ENCODE results near the gene ROR1.
"Not testable (repeated sequence)": the region's sequence is repeated elsewhere in the genome, so short reads cannot be mapped to it uniquely, and the experiment has no call there.

ROR1 gene

DNA sequence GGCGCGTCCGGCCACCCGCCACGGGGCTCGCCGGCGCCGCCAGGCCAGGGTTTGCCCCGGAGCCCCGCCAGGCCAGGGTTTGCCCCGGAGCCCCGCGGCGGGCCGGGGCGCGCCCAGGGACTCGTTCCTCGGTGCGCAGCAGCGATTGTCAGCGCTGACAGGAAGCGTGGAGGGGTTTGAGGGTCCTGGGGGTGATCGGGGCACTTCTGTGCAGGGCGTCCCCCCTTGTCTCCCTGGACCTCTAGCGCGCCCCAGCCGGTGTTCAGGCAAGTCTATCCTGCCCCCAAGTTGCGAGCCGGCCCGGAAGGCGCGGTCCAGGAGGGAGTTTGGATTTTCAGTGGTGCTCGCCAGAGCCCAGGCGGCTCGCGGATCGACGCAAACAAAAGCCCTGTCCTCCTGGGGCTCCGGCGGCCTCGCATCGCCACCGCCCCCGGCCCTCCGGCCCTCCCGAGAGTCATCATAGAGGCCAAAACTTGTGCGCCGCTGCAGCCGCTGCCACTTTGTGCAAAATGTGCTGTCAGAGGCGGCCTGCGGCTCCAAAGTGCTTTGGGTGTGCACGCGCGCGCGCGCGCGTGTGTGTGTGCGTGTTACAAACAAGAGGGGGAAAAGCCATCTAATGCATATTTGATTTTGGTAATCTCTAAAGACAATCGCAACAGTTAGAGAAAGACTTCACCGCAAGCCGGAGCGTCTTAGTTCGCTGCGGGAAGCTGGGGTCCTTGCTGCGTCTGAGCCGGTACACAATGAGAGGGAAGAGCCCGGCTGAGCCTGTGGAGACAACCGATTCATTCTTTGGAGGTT, 1.0 kb downstream of the ROR1 start:
- no peaks in the 10 kb centered on the region for H3K4me1 ChIP-seq
- no peaks in the 10 kb centered on the region for H3K36me3 ChIP-seq (replicated peaks)
- DNase-seq (ENCODE audit: low spot score in 2 of 2): peak in 1 of 2 experiments; percentile 32
- H3K4me3 ChIP-seq: peak overlapping the region; percentile 27
- peaks cover 42% of the 10 kb centered on the region for H3K27me3 ChIP-seq (ENCODE audit: low read depth)
- no peaks in the 10 kb centered on the region for H3K9me3 ChIP-seq
- in situ Hi-C loops (cut with MboI; ENCODE audit: low sequenced_read_pairs): no loop called here

DNA sequence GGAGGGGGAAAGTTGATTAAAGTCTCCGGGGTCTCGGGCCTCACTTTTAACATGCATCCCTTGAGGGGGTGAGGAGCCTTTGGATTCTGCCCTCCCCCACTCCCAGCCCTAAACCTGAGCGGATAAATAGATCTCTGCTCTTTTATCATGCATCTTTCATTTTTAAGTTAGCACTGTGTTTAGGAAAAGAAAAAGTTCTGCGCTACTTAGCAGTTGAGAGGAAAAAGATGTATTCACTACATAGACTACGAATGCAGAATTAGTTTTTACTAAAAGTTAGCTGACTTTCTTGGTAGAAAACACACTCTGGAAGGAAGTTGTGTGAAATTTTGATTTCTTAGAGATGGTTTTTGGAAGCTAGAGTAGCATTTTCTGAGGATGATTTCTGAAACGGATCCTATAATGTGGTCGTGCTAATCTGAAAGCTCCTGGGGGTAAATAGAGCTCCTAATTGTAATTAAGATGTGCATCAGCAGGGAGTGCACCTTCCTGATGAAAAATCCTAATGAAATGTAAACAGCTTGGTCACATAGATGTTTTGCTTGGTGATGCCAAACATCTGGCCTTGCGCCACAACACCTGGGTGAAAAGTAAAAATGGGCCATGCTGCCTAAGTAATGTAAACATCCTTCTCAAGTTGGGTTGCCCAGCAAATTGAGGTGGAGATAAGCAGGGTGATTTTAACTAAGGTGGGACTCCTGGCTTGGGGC, 1.8 kb downstream of the ROR1 start:
- no peaks in the 10 kb centered on the region for H3K9me3 ChIP-seq
- in situ Hi-C loops (cut with MboI; ENCODE audit: low sequenced_read_pairs): no loop called here
- no peaks in the 10 kb centered on the region for H3K4me1 ChIP-seq
- peaks cover 45% of the 10 kb centered on the region for H3K27me3 ChIP-seq (ENCODE audit: low read depth)
- H3K36me3 ChIP-seq (replicated peaks): no peaks in the 10 kb centered on the region
- no peak overlapping the region; the same call in 1 of the 2 replicates for H3K4me3 ChIP-seq
- DNase-seq (ENCODE audit: low spot score in 2 of 2): no peak

DNA sequence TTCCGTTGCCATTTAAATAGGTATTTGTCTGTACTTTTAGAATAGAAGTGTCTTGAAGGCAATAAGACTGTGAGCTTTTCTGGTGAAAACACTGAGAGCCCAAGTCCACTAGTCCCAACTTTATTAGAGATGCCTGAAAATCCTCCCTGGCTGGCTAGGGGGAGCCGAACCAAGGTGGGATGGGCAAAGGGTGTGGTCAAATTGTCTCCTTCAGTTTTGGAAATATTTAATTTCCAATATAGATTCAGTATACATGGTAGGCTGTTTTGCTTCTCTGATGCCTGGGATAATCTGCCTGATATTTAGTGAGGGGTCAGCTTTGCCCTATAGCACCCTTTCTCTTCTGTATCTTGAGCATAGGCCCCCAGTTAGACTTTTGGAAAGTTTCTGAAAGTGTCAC, 3.5 kb downstream of the ROR1 start:
- H3K4me3 ChIP-seq: no peak overlapping the region
- H3K36me3 ChIP-seq (replicated peaks): no peaks in the 10 kb centered on the region
- peaks cover 45% of the 10 kb centered on the region for H3K27me3 ChIP-seq (ENCODE audit: low read depth)
- H3K9me3 ChIP-seq: no peaks in the 10 kb centered on the region
- in situ Hi-C loops (cut with MboI; ENCODE audit: low sequenced_read_pairs): no loop called here
- DNase-seq (ENCODE audit: low spot score in 2 of 2): no peak
- no peaks in the 10 kb centered on the region for H3K4me1 ChIP-seq

DNA sequence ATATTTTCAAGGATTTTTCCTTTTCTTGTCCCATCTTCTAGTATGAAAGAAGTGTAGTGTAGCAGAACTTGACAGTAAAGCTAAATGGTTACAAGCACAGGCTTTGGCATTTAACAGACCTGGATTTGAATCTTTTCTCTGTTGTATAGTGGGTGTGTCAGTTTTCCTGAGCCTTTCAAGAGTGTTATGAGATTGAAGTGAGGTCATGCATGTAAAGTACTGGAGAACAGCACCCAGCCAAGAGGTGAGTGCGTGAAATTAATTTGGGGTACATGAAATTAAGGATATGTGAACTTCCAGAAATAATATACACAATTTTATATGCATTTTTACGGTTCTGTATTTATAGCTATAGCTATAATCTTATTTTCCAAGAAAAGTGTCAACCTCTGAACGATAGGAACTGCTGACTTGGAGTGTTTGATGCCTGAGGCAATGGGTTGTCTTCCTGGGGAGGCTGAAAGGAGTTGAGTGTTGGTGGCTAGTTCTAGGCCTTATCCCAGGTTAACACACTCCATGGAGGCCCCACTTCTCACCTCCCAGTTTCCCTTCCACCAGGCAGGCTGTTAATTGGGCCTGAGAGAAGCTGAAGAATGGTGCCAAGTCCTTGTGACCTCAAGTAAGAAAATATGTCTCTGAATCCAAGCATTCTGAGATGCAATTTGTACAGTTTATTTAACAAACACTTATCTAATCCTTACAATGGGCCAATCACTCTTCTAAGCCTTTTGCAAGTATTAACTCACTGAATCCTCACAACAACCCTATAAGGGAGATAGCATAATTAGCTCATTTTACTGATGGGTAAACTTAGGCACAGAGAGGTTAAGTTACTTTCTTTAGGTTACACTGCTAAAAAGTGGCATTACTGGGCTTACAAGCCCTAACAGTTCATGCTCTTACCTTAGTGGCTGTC, 4.4 kb downstream of the ROR1 start:
- in situ Hi-C loops (cut with MboI; ENCODE audit: low sequenced_read_pairs): no loop called here
- H3K4me1 ChIP-seq: no peaks in the 10 kb centered on the region
- no peak for DNase-seq (ENCODE audit: low spot score in 2 of 2)

DNA sequence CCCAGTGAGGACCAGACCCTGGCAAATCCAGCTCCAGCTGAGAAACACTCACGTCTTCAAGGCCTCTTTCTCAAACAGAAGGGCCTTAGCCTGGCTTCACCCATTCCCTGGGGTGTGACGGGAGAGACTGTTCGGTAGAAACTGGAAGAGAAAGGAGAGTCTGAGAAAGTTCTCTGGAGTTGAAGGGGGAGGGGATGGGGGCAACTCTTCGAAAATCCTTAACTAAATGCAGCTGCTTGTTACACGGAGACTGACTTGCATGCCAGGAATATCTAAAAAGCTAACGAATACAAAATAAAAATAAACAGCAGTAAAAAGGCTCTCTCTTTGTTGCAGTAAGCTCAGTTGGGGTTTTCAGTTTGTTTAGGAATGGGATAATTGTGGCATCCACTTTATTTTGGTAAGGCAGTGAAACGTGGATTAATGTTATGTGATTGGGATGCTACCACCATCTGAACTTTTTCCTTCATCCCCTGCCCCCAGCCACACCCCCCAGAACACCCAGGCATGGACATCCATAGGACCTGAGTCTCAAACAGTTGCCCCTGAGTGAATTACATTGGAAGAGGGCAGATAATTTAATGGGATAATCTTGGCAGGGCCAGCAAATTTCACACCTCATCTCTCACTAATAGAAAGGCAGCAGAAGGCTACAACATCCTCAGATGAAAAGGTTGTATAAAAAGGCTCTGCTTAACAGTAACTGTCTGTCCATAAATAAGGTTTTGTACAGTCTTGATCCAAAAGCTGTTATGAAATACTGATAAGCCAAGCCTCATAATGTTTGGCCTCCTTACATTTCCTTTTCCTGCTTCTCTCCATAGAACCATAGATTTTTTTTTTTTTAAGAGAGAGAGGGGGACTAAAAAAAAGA, 5.8 kb downstream of the ROR1 start:
- no peak for DNase-seq (ENCODE audit: low spot score in 2 of 2)
- H3K4me1 ChIP-seq: no peaks in the 10 kb centered on the region
- H3K27me3 ChIP-seq (ENCODE audit: low read depth): peaks cover 35% of the 10 kb centered on the region
- no peaks in the 10 kb centered on the region for H3K9me3 ChIP-seq
- H3K4me3 ChIP-seq: no peak overlapping the region
- H3K36me3 ChIP-seq (replicated peaks): no peaks in the 10 kb centered on the region
- in situ Hi-C loops (cut with MboI; ENCODE audit: low sequenced_read_pairs): no loop called here

More for the DNA sequence above, 4.4 kb downstream of the ROR1 start:
- peaks cover 43% of the 10 kb centered on the region for H3K27me3 ChIP-seq (ENCODE audit: low read depth)
- no peaks in the 10 kb centered on the region for H3K36me3 ChIP-seq (replicated peaks)
- no peaks in the 10 kb centered on the region for H3K9me3 ChIP-seq
- no peak overlapping the region for H3K4me3 ChIP-seq

DNA sequence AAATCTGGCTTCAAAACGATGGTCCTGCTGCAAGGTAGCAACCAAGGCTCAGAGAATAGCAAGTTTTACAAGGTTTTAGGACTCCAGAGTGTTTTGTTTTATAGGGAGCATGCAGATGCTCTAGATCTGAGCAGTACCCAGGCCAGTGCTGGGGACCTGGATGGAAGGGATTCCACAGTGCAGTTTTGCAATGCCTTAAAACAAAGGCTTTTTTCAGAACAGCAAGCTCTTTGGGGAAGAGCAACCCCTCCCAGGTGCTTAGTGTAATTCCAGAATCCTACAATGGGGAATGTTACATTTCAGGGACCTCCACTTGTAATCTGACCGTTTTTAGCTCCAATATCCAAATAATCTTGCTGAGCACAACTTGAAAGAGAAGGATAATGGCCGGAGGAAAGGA, 6.7 kb downstream of the ROR1 start:
- no peaks in the 10 kb centered on the region for H3K4me1 ChIP-seq
- H3K9me3 ChIP-seq: no peaks in the 10 kb centered on the region
- H3K4me3 ChIP-seq: no peak overlapping the region
- H3K36me3 ChIP-seq (replicated peaks): no peaks in the 10 kb centered on the region
- no peak for DNase-seq (ENCODE audit: low spot score in 2 of 2)
- in situ Hi-C loops (cut with MboI; ENCODE audit: low sequenced_read_pairs): no loop called here
- H3K27me3 ChIP-seq (ENCODE audit: low read depth): peaks cover 25% of the 10 kb centered on the region

DNA sequence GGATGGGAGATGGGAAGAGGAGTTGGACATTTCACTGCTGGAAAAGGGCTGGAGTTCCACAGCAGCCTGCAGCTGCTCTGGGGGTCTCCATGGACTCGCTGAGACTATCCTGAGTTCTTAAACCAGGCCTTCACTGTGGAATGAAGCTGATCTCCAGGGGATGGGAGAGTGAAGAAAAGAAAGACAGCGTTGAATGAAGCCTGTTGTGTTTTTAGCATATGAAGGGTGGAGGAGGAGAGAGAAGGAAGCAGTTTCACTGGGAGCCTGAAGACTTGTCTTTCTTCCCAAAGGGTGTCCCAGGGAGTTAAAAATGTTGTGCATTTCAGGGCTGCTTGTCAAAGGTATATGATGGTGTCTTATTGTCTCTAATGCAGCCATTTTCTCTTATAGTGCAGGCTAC, 9.2 kb downstream of the ROR1 start:
- Histone ChIP-seq H3K36me3 (replicated peaks) (no peaks in the 10 kb centered on the region), H3K27me3 (ENCODE audit: low read depth) (peaks cover 5% of the 10 kb centered on the region; the same call in 1 of the 2 replicates), H3K4me3 (no peak overlapping the region), H3K9me3 (no peaks in the 10 kb centered on the region), H3K4me1 (no peaks in the 10 kb centered on the region)
- no peak for DNase-seq (ENCODE audit: low spot score in 2 of 2)
- in situ Hi-C loops (cut with MboI; ENCODE audit: low sequenced_read_pairs): no loop called here

DNA sequence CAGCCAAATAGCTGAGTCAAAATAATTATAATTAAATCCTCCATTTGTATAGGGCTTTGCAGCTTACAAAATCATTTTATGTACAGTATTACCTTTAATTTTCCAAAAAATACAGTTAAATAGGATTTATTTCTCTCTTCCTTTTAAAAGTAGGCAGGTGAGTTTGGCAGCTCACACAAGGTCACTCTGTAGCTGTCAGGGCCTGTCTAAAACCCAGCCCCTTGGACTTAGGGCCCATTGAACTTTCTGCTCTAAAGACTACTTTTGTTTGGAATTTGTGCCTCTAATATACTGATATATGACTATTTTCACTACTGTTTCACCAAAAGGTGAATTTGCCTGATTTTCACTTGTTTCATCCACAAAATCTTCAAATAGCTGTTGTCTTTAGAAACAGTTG, 10.3 kb downstream of the ROR1 start:
- Histone ChIP-seq H3K9me3 (no peaks in the 10 kb centered on the region), H3K27me3 (ENCODE audit: low read depth) (peaks cover 5% of the 10 kb centered on the region; the same call in 1 of the 2 replicates), H3K4me3 (no peak overlapping the region), H3K4me1 (no peaks in the 10 kb centered on the region), H3K36me3 (replicated peaks) (no peaks in the 10 kb centered on the region)
- no peak for DNase-seq (ENCODE audit: low spot score in 2 of 2)
- in situ Hi-C loops (cut with MboI; ENCODE audit: low sequenced_read_pairs): no loop called here

DNA sequence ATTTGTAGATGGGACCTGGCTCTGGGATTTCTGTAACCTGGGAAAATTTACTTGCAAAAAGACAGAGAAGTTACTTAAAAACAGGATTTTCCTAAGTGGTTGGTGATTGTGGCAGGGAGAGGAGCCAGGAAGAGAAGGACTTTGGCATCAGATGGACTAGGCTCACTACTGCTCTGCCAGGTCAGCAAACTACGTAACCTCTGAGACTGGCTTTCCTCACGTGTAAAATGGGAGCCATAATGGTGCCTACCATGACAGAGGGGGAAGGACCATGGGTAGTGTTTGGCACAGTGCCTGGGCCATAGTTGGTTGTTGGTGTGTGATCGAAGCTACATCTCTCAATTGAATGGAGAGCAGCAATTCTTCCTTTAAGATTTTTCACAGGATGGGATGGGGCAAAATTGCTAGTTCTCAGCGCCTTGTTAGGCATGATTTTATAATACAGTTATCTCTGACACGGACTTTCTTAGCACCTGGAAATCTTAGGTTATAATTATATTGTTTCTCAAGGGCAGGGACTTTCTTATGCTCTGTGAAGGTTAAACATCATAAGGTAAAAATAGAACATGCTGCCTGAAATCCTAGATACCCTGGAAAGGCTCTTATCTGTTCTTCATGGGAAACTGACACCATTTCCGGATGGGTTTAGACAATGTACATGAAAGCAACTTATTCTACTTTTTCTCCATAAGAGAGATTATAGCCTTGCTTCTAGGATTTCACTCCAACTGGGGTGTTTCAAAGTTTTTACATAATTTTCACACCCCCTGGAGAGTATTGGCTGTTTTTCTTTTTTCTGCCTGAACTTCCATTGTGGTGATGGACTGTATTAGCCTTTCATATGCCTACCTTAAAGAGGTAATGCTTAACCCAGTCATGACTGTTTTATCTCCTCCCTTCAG, 10.9 kb downstream of the ROR1 start:
- in situ Hi-C loops (cut with MboI; ENCODE audit: low sequenced_read_pairs): no loop called here
- Histone ChIP-seq H3K9me3 (no peaks in the 10 kb centered on the region), H3K27me3 (ENCODE audit: low read depth) (peaks cover 4% of the 10 kb centered on the region; the same call in 1 of the 2 replicates), H3K4me1 (no peaks in the 10 kb centered on the region), H3K36me3 (replicated peaks) (no peaks in the 10 kb centered on the region), H3K4me3 (no peak overlapping the region)
- no peak for DNase-seq (ENCODE audit: low spot score in 2 of 2)

DNA sequence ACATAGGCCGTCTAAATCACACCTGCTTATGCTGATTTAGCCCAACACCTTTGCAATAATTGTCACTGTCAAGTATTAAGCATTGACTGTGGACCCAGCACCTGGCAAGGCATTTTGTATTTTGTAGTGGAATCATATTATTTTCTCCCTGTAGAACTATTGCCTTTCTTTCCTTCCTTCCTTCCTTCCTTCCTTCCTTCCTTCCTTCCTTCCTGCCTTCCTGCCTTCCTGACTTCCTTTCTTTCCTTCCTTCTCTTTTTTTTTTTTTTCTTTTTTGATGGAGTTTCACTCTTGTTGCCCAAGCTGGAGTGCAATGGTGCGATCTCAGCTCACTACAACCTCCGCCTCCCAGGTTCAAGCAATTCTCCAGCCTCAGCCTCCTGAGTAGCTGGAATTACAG, 13.5 kb downstream of the ROR1 start:
- H3K36me3 ChIP-seq (replicated peaks); H3K9me3 ChIP-seq; H3K27me3 ChIP-seq (ENCODE audit: low read depth); H3K4me3 ChIP-seq; DNase-seq (ENCODE audit: low spot score in 2 of 2); H3K4me1 ChIP-seq; in situ Hi-C loops (cut with MboI; ENCODE audit: low sequenced_read_pairs): not testable (repeated sequence)

DNA sequence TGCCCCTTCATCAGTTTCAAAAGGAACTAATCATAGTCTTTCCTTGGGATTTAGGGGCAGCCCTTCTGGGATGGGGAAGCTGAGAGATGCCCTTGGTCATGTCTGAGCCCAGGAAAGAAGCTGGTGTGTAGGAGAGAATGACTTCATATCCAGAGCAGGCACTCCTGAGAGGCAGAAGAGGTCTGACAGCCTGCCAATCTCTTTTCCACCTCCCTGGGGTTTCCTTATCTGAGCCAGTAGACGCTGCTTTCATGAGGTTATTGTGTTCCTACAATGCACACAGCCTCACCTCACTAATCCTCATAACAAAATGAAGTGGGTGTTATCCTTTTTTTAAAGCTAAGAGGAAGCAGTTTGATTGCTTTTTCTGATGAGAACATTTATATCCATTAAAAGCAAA, 14.1 kb downstream of the ROR1 start:
- Histone ChIP-seq H3K36me3 (replicated peaks) (no peaks in the 10 kb centered on the region), H3K4me1 (no peaks in the 10 kb centered on the region), H3K9me3 (no peaks in the 10 kb centered on the region), H3K4me3 (no peak overlapping the region), H3K27me3 (ENCODE audit: low read depth) (no peaks in the 10 kb centered on the region)
- in situ Hi-C loops (cut with MboI; ENCODE audit: low sequenced_read_pairs): no loop called here
- peak; percentile 12 to 30 for DNase-seq (ENCODE audit: low spot score in 2 of 2)

DNA sequence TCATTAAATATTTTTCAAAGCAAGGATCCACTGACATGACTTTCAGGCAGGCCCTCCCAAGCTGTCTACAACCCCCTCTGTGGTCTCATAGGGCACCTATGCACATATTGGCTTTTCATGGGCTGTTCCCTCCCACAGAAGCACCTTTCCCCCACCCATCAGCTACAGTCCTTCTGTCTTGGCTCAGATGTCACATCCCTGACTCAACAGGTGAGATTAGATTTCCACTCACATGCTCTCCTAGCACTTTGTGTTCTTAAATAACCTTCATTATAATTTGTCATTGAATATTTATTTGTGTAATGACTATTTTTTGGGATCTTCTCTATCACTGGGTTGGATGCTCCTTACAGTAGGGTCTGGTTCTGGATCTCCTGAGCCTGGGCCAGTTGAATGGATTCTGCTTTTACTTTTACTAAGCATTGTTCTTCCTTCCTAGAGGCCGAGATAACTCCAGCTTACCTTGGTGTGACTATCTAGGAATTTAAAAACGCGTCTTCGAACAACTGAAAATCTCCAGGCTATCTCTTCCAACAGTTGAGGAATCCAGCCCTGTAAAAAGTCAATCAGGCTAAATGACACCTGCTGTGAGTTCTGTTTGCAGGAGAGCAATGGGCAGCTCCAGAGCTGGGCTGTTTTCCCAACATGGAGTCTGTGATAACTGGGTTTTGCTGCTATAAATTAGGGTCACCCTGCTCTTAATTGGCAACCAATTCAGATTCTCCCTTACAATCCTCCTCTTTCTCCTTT, 16.2 kb downstream of the ROR1 start:
- Histone ChIP-seq H3K27me3 (ENCODE audit: low read depth) (no peaks in the 10 kb centered on the region), H3K36me3 (replicated peaks) (no peaks in the 10 kb centered on the region), H3K4me3 (no peak overlapping the region), H3K4me1 (no peaks in the 10 kb centered on the region), H3K9me3 (no peaks in the 10 kb centered on the region)
- in situ Hi-C loops (cut with MboI; ENCODE audit: low sequenced_read_pairs): no loop called here
- no peak for DNase-seq (ENCODE audit: low spot score in 2 of 2)

All from HAP-1 (cell line).